Measurements from ENCODE around the gene SNX20. TPM values are rescaled to one million over a fixed set of nuclear protein-coding genes. Genes with fewer than 3 reads are reported as not detected.

SNX20 gene
- total and polyA plus RNA-seq, 2 of the 13 experiments (the other 11 are each of a cell fraction or from before 2014, with no cell fraction given), result not detected

- no peak overlapping the region for H3K4me3 ChIP-seq (replicated peaks in 1 of 3; ENCODE audit: insufficient read depth in 1 of 3, low read depth in 2 of 3, low read length in 3 of 3)
- whole genome bisulfite sequencing (ENCODE audit: low lambda C conversion rate), result 10% methylated on average over 5 of the region's 5 CpGs
- BruUV-seq (replicated peaks), result no TSS peak
- H2AFZ ChIP-seq (ENCODE audit: low read length), result no peak overlapping the region
- in situ Hi-C loops (cut with HindIII; ENCODE audit: extremely low pct_ligation_motif_present, low pct_unique_long_range_greater_than_20kb), result no loop called here
- H3K27ac ChIP-seq (ENCODE audit: extremely low read length, insufficient read depth, low read length), result no peak overlapping the region
- no peaks in the 10 kb centered on the region for H3K4me1 ChIP-seq (ENCODE audit: insufficient read depth, low read length)
- no peak for ATAC-seq
- CTCF ChIA-PET (ENCODE audit: low intra/inter-chr PET ratio, low total read pairs), result no interaction called here
- H4K20me1 ChIP-seq (ENCODE audit: insufficient read depth, low read length), result no peaks in the 10 kb centered on the region
- H3K36me3 ChIP-seq (replicated peaks in 1 of 2; ENCODE audit: control insufficient read depth in 1 of 2, insufficient read depth in 2 of 2, low read length in 2 of 2), result no peaks in the 10 kb centered on the region
- peaks cover 0 to 16% of the 10 kb centered on the region in 2 experiments; a peak in 2 of 5 replicates for H3K27me3 ChIP-seq (ENCODE audit: control insufficient read depth in 1 of 2, insufficient read depth in 2 of 2, low read length in 2 of 2)
- TF ChIP-seq ZNF775 (CRISPR knock-in tag; IDR thresholded peaks at IDR 0.05; ENCODE audit: borderline replicate concordance) (no peak), ZBTB33 (CRISPR knock-in tag; IDR thresholded peaks at IDR 0.05) (no peak), AHDC1 (CRISPR knock-in tag; IDR thresholded peaks at IDR 0.05; ENCODE audit: borderline replicate concordance) (no peak), ATRX (CRISPR knock-in tag; IDR thresholded peaks at IDR 0.05; ENCODE audit: borderline replicate concordance) (no peak), ZNF33A (CRISPR knock-in tag; IDR thresholded peaks at IDR 0.05; ENCODE audit: borderline replicate concordance) (no peak), ZNF382 (CRISPR knock-in tag; IDR thresholded peaks at IDR 0.05; ENCODE audit: borderline replicate concordance) (no peak), HOXA7 (CRISPR knock-in tag; IDR thresholded peaks at IDR 0.05) (no peak), ETS1 (CRISPR knock-in tag; IDR thresholded peaks at IDR 0.05) (no peak), SMAD9 (CRISPR knock-in tag; IDR thresholded peaks at IDR 0.05) (no peak)
- H3K79me2 ChIP-seq (ENCODE audit: insufficient read depth, low read length), result no peaks in the 10 kb centered on the region
- intact Hi-C loops (cut with micrococcal nuclease; ENCODE audit: unreplicated experiment), result no loop called here
- H3K9ac ChIP-seq (ENCODE audit: insufficient read depth, low read depth, low read length), result no peak overlapping the region
- peaks cover 25% of the 10 kb centered on the region for H3K9me3 ChIP-seq (ENCODE audit: low read length)
- no peak for FAIRE-seq
- no peak overlapping the region for H3K4me2 ChIP-seq (ENCODE audit: low read depth, low read length)
- DNase-seq (ENCODE audit: low spot score), result no peak
- POLR2A ChIA-PET, result no interaction called here
Observed at GRCh38 chr16:50705436-50706110, 24.5 kb upstream of the SNX20 start.

Measured in HepG2 (cell line).